Loucy (cell line): ENCODE results near the gene ACAN.

Experiments used
- H2AFZ ChIP-seq: fragments of 200-600 bp; sonication (generic); 2 replicates; pipeline ENCODE4 v1.6.0; 2016; ENCODE audit warnings: antibody characterized with exemption, mild to moderate bottlenecking, low read length, moderate library complexity
- H3F3A ChIP-seq: fragments of 200-600 bp; 2 replicates; pipeline ENCODE4 v1.6.0; 2016; ENCODE audit warnings: antibody characterized with exemption, low read depth, mild to moderate bottlenecking
- H3K27me3 ChIP-seq: fragments of 200-600 bp; sonication (generic); 2 replicates; pipeline ENCODE4 v1.6.1; 2014; ENCODE audit warnings: low read length, mild to moderate bottlenecking; ENCODE audit not compliant: insufficient read depth, poor library complexity, severe bottlenecking
- H3K36me3 ChIP-seq: fragments of 200-600 bp; sonication (generic); 2 replicates; pipeline ENCODE4 v1.6.1; 2016; ENCODE audit warnings: low read length; ENCODE audit not compliant: insufficient read depth
- H3K4me1 ChIP-seq: fragments of 200-600 bp; sonication (generic); 2 replicates; pipeline ENCODE4 v1.5.1; 2014; ENCODE audit warnings: low read length, mild to moderate bottlenecking; ENCODE audit not compliant: insufficient read depth, poor library complexity, severe bottlenecking
- H3K4me2 ChIP-seq: fragments of 200-600 bp; sonication (generic); 2 replicates; pipeline ENCODE4 v1.6.0; 2014; ENCODE audit warnings: antibody characterized with exemption, low read length, low read depth, mild to moderate bottlenecking; ENCODE audit not compliant: poor library complexity, severe bottlenecking
- H3K4me3 ChIP-seq: fragments of 200-600 bp; sonication (generic); 2 replicates; pipeline ENCODE4 v1.5.1; 2014; ENCODE audit warnings: low read length, mild to moderate bottlenecking, mixed read lengths; ENCODE audit not compliant: poor library complexity, severe bottlenecking
- H3K79me2 ChIP-seq: fragments of 200-600 bp; sonication (generic); 2 replicates; pipeline ENCODE4 v1.6.1; 2014; ENCODE audit warnings: low read length; ENCODE audit not compliant: insufficient read depth
- H3K9ac ChIP-seq: fragments of 200-600 bp; sonication (generic); 2 replicates; pipeline ENCODE4 v1.6.0; 2014; ENCODE audit warnings: mild to moderate bottlenecking, low read depth, low read length, moderate library complexity; ENCODE audit not compliant: poor library complexity, severe bottlenecking
- H3K9me2 ChIP-seq: fragments of 200-600 bp; sonication (generic); replicated peaks from 2 replicates; pipeline ENCODE4 v1.6.1; 2016; ENCODE audit warnings: low read depth, low read length, mixed read lengths
- H3K9me3 ChIP-seq: fragments of 200-600 bp; sonication (generic); 2 replicates; pipeline ENCODE4 v1.6.1; 2014; ENCODE audit warnings: mild to moderate bottlenecking, antibody characterized with exemption, low read length, low read depth; ENCODE audit not compliant: insufficient read depth
- H4K20me1 ChIP-seq: fragments of 200-600 bp; sonication (generic); 2 replicates; pipeline ENCODE4 v1.6.0; 2014; ENCODE audit warnings: antibody characterized with exemption, low read length, mild to moderate bottlenecking; ENCODE audit not compliant: insufficient read depth, poor library complexity, severe bottlenecking
- CTCF ChIP-seq: fragments of 200-600 bp; sonication (generic); conservative IDR thresholded peaks from 2 replicates; pipeline ENCODE4 v1.5.1; 2014; ENCODE audit warnings: mild to moderate bottlenecking, antibody characterized with exemption, low read length
- EZH2phosphoT487 ChIP-seq: fragments of 200-600 bp; IDR thresholded peaks from 2 replicates; pipeline ENCODE4 v1.6.1; 2018; ENCODE audit warnings: antibody characterized with exemption, mild to moderate bottlenecking, moderate library complexity, borderline replicate concordance

The ACAN gene

GRCh38 chr15:88901508-88902220, 98.4 kb downstream of the ACAN start:
- no peak for TF ChIP-seq CTCF
- no peak overlapping the region for H3K4me3 ChIP-seq
- no peaks in the 10 kb centered on the region for H3K9me2 ChIP-seq
- H3K27me3 ChIP-seq, result no peaks in the 10 kb centered on the region
- no peak overlapping the region for H3K9ac ChIP-seq
- peaks cover 17% of the 10 kb centered on the region for H3K4me1 ChIP-seq
- H2AFZ ChIP-seq, result no peak overlapping the region
- H3K9me3 ChIP-seq, result no peaks in the 10 kb centered on the region
- H3K36me3 ChIP-seq, result peaks cover 37% of the 10 kb centered on the region; the same call in 1 of the 2 replicates
- no peak overlapping the region for H3K4me2 ChIP-seq
- peaks cover 6% of the 10 kb centered on the region for H4K20me1 ChIP-seq
- H3K79me2 ChIP-seq, result peaks cover 4% of the 10 kb centered on the region; the same call in 1 of the 2 replicates
- no peaks in the 10 kb centered on the region for H3F3A ChIP-seq

- H3K9me3 ChIP-seq, result no peaks in the 10 kb centered on the region
- peaks cover 6% of the 10 kb centered on the region for H4K20me1 ChIP-seq
- H3K4me3 ChIP-seq, result no peak overlapping the region
- H3K4me1 ChIP-seq, result peaks cover 11% of the 10 kb centered on the region
- TF ChIP-seq EZH2phosphoT487 (no peak), CTCF (no peak)
- no peaks in the 10 kb centered on the region for H3K27me3 ChIP-seq
- H3K79me2 ChIP-seq, result peaks cover 5% of the 10 kb centered on the region; the same call in 1 of the 2 replicates
- peaks cover 37% of the 10 kb centered on the region; the same call in 1 of the 2 replicates for H3K36me3 ChIP-seq
- H3K9me2 ChIP-seq, result no peaks in the 10 kb centered on the region
- no peak overlapping the region for H3K9ac ChIP-seq
- H3F3A ChIP-seq, result no peaks in the 10 kb centered on the region
- H2AFZ ChIP-seq, result no peak overlapping the region
- no peak overlapping the region for H3K4me2 ChIP-seq
Observed at GRCh38 chr15:88902221-88902835, 99.1 kb downstream of the ACAN start.

GRCh38 chr15:88902846-88903245, 99.6 kb downstream of the ACAN start:
- peaks cover 37% of the 10 kb centered on the region; the same call in 1 of the 2 replicates for H3K36me3 ChIP-seq
- H3K9ac ChIP-seq, result no peak overlapping the region
- H3K4me3 ChIP-seq, result no peak overlapping the region
- peaks cover 10% of the 10 kb centered on the region; the same call in 1 of the 2 replicates for H3K79me2 ChIP-seq
- H3K4me2 ChIP-seq, result no peak overlapping the region
- no peak overlapping the region for H2AFZ ChIP-seq
- no peaks in the 10 kb centered on the region for H3K9me2 ChIP-seq
- no peaks in the 10 kb centered on the region for H3K27me3 ChIP-seq
- H3K9me3 ChIP-seq, result no peaks in the 10 kb centered on the region
- H3K4me1 ChIP-seq, result peaks cover 7% of the 10 kb centered on the region
- no peaks in the 10 kb centered on the region for H3F3A ChIP-seq
- H4K20me1 ChIP-seq, result peaks cover 8% of the 10 kb centered on the region
- TF ChIP-seq CTCF, result no peak
- TF ChIP-seq EZH2phosphoT487, result no peak
